Stimulated activated CD8-positive, alpha-beta memory T cell treated with anti-CD3 and anti-CD28 coated beads, Interleukin-15, amount 100 ng/mL, for 1 hour (primary cell): Measurements from ENCODE around the gene PLA2G4B.

Experiments used
- DNase-seq: peaks from one replicate; pipeline ENCODE4 v3.0.0-alpha.2; 2020; ENCODE audit warnings: low read depth

Gene PLA2G4B

DNA sequence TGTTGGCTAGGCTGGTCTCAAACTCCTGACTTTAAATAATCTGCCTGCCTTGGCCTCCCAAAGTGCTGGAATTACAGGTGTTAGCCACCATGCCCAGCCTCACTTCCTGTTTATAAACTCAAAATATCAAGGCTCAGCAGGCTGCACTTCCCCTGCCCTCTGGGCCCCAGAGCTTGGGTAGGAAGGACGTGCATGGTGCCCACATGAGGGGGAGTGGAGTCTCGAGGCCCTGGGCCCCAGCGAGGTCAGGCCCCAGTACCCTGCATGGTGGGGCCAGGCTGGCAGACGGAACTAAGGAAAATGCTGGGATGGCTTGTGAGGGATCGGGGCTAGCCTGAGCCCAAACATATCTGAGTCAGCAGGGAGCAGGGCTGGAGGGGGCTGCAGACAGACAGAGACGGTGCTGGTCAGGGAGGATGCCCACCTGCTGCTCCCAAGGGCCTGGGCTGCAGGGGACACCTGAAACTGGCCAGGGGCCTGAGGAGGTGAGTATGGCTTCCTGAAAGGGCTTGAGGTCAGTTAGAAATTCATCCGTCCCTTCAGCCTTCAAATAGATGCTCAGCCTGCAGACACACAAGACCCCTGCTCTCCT lies 50.1 kb downstream of the PLA2G4B start:
- DNase-seq, result no peak

DNA sequence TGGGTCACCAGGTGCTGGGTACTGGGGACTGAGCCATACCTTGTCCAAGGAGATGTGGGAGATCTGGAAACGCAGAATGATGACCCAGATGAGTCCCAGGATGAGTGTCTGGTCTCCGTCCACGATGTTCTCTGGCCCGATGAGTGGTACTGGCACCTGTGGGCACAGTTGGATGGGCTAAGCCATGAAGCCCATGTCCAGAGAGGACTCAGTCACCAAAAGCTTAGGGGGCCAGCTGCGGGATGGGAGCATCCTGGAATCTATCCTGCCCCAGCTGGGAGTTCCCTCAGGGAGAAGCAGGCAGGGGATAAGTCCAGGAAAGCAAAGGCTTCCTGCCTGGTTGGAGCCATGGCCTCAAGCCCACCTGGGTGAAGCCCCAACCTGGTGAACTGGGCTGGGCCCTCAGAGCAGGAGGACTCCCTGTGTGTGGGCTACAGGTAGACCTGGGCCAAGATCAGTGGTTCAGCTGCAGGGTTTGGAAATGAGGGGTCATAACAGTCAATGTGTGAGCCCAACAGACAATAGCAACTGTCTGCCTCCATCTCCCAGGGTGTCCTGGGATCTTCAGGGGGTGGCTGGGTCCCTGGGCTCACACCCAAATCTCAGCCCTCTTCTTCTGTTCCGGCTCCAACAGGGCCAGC lies 51.5 kb downstream of the PLA2G4B start:
- no peak for DNase-seq

DNA sequence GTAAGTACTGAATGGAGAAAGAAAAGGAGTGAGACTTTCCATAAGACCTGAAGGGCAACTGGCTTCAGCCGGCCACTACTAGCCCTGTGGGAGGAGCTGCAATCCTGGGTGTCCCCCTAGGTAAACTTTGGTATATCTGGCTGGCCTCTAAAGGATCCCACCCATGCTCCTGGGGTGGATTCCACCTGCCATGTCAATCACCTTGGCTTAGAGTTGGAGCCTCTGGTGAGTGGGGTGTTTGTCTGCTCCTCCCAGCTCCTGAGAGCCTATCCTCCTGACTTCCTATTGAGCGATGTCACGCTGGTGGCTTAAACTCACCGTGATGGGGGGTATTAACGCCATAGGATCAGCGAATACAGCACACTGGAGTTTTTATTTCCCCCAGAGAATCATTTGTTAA lies 52.6 kb downstream of the PLA2G4B start:
- DNase-seq, result no peak

DNA sequence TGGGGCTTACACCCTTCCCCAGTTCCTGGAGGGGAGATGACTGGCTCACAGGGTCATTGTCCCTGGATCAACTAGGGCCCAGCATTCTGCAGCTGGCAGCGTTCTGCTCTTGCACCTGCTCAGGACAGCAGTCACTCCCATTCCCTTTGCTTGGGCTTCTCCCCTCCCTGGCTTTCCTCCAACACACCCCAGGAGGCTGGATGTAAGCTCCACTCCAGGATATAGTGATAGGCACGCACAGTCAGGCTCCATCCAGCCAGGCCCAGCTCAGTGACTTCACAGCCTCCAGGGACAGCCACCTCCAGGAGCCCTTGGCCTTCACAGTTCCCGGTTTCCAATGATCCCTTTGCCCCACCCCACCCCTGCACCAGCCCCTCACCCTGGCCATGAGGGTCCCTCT lies 53.3 kb downstream of the PLA2G4B start:
- DNase-seq, result no peak

DNA sequence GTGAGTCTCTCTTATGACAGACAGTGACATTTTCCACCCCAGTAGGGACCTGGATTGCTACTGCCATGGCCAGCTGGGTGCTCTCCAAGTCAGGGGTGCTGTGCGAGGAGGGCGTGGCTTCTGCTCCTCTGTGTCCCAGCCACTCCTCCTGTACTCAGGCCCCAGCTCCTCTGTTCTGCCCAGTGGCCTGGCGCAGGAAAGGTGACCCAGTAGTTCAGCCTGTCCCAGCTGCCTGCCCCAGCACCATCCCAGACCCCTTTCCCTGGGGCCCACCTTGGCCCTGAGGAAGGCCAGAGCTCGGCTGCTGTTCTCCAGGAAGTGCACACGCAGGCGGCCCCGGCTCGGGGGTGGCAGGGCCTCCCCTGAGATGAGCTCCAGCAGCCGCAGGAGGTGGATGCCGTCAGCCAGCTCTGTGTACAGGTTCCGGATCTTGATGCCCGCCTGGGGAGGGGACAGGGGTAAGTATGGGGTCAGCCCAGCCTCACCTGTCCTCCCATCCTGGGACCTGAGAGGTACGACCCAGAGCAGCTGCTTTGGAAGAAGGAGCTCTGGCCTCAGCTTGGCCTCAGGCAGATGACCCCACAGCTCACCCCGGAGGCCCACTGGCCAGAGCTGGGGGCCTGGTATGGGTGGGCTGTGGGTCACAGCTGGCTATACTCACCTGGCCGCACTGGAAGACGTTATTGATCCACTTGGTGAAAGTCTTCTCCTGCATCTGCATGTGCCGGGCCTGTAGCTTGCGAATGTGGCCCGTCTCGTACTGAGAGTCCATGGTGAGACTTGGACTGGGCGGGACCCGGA lies 54.2 kb downstream of the PLA2G4B start:
- no peak for DNase-seq

DNA sequence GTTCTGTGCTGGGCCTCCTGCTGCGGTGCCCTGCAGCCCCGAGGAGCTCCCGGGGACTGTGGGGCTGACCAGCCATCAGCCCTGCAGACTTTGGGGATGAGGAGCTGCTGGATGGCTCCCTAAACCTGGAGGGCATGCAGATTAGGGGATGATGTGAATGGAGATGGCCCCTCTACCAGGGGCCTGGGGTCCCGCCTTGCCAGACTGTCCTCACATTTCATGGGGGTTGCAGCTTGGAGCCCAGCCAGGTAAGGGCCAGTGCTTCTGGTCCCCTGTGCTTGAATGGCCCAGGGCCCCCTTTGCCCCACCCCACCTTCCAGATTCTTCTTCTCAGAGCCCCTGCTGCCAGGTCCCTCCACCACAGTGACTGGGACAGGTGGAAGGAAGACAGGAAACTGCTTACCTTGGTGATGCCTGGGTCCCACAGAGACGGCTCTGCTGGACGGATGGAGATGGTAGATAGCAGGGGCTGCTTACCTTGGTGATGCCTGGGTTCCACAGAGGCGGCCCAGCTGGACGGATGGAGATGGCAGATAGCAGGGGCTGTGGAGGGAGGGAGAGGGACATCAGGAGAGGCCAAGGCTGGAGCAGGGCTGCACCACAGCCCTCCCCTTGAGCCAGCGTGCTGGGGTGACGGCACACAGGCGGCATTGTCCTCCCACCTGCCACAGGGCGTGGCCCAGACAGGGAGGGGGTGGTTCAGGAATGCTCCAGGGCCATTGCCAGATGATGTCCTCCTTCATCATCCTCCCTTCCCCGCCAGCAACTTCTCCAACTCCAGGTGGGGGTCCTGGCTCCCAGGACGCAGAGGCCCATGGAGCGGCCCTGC lies 55.0 kb downstream of the PLA2G4B start, which contains the start of gene SPTBN5:
Gene SPTBN5 (minus strand): TSS at position 632 of the 829 bp plus-strand sequence. CDS start 556 bp downstream, at position 76.
- DNase-seq, result no peak

DNA sequence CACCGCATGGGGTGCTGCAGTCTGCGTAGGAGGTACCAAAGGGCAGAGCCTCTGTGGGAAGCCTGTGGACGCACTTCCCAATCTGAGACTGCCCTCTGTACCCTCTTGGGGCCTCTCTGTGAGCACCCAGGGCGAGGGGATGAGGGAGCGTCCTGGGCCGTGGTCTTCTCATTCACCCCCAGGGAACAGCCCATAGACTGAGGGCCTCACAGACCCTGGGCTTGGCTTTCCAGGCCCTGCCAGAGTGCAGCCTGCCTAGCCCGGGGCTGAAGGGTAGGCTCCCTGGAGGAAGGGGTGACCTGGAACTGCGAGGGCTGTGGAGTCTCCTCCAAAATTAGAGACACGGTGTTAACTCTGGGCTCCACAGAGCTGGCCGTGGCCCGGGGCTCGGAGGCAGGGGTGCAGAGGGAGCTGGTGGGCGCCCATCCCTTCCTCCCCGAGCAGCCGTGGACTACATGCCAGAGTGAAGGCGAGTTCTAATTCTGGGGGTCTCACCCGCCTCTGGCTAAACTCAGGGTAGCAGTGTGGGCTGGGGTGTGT lies 55.7 kb downstream of the PLA2G4B start:
- no peak for DNase-seq

DNA sequence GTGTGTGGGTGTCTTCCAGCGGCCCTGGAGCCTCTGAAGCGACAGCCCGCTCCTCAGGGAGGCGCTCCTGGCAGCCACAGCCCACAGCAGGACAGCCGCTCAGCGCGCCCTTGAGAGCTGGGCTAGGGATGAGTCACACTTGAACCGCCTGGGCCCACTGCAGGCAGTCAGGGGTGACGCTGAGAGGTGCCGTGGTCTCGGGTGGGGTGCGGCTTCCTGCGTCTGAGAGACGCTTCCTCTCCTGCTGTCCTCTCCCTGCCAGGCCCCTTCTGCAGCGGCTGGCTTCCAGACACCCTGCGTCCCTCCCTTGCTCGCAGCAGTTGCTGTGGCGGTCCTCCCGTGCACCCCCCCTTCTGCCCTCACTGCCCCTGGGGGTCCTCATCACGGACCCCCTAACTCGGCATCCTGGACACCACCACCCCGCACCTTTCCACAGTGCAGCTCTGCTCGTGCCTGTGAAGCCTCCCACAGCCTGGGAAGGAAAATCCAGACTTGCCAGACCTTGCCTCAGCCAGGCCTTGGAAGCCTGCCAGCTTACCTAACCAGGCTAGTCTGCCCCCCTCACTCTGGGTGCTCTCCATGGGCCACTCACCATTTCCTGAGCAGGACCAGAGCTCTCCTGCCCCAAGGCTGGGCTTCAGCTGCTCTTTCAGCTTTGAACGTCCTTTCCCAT lies 56.3 kb downstream of the PLA2G4B start:
- DNase-seq, result peak; percentile 66

DNA sequence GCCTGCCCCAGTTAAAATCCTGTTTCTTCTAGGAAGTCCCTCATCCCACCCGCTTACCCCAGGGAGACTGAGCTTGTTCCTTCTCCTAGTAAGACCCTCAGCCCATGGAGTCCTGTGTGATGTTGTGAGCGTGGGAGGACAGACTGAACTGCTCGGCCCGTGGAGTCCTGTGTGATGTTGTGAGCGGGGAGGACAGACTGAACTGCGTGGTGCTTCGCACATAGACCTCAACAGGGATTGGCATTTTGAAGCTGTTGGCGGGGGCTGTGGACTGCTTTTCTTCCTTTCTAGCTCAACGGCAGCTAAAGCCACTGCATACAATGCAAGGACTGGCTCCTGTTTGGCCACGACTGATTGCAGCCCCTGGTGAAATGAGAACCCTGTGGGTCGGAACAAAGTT lies 56.8 kb downstream of the PLA2G4B start:
- no peak for DNase-seq

DNA sequence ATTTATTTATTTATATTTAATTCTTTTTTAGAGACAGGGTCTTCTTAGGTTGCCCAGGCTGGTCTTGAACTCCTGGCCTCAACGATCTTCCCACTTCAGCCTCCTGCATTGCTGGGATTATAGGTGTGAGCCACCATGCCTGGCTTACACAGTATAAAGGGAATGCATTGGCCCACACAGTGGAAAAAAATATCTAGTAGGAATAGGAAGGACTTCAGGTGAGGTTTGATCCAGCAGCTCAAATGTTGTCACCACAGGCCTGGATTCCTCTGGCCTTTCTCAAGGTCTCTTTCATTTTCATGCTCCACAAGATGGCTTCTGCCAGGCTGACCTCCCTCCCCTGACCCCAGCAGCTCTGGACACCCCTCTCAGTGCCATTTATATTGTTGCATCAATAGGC lies 57.3 kb downstream of the PLA2G4B start:
- DNase-seq, result no peak

DNA sequence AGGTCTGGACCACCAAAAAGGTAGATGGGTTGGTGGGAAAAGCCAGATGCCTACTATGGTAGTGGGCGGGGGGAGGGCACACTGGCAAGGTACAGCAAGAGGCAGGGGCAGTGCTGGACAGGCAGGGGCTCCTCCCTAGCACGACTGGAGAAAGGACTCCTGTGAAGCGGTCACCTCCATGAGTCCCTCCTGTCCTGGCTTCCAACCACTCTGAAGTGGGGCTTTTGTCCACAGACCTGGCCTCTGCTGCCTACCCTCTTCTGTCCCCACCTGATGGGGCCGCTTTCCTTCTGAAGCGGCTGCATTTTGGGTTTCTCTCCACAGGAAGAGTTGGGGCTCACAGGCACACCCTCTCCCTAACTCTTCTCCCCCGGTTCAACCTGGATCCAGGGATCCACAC lies 57.9 kb downstream of the PLA2G4B start:
- DNase-seq, result no peak

DNA sequence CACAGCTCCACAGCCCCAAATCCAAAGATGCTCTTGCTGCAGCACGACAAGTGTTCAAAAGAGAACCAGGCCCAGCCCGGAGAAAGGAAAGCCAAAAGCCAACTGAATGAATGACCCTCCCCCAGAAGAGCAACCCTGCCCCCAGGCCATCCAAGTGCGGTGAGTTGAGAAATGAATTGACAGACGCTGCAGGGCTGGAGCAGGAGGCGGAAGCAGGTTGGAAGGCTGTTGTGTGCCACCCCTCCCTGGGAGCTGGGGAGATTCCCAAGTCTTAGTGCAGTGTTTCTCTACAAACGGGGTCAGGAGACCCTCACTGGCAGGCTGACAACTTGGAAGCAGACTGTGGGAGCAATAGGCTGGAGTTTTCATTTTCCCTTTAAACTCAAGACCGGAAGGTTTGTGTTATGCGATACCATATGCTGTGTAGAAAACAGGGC lies 58.7 kb downstream of the PLA2G4B start:
- DNase-seq, result no peak
